ENCODE data around the gene SUGCT.

SUGCT gene

GRCh38 chr7:40889539-40889938 is 754.7 kb downstream of the SUGCT start:
- FAIRE-seq = no peak

- peak; percentile 69 for FAIRE-seq
Observed at GRCh38 chr7:40890088-40890692, 755.4 kb downstream of the SUGCT start.

- no peak for FAIRE-seq
Observed at GRCh38 chr7:40891232-40891631, 756.4 kb downstream of the SUGCT start.

GRCh38 chr7:40899151-40899550 is 764.3 kb downstream of the SUGCT start:
- no peak for FAIRE-seq

- FAIRE-seq = no peak
Observed at GRCh38 chr7:40899636-40900507, 765.1 kb downstream of the SUGCT start.

- FAIRE-seq = no peak
Observed at GRCh38 chr7:40903872-40904271, 769.1 kb downstream of the SUGCT start.

GRCh38 chr7:40907286-40907685 is 772.5 kb downstream of the SUGCT start:
- FAIRE-seq = no peak

GRCh38 chr7:40909346-40909980 is 774.7 kb downstream of the SUGCT start:
- no peak for FAIRE-seq

Measured in TTC549 (cell line).